Tibial nerve (tissue), 4 donors: Measurements from ENCODE around the gene LATS2. TPM values are rescaled to one million over a fixed set of nuclear protein-coding genes. Genes with fewer than 3 reads are reported as not detected.
"Not testable (repeated sequence)": the region's sequence is repeated elsewhere in the genome, so short reads cannot be mapped to it uniquely, and the experiment has no call there.

Experiments used
- DNase-seq, 2 donors: peaks; one replicate each; pipeline ENCODE4 v3.0.0-alpha.2; 2019; ENCODE audit warnings: low spot score in 2 of 2
- H3K27ac ChIP-seq, 4 donors: fragments of 200-600 bp; sonication (generic) in 3 of 4; one replicate each; pipeline ENCODE4 v1.5.1; 2017 to 2019; ENCODE audit warnings: mild to moderate bottlenecking in 1 of 4
- H3K27me3 ChIP-seq, 2 donors: fragments of 200-600 bp; sonication (generic) in 1 of 2; one replicate each; pipeline versions ENCODE4 v1.5.1 to v1.6.0; 2017 to 2019
- H3K36me3 ChIP-seq, 3 donors: fragments of 200-600 bp; sonication (generic); one replicate each; pipeline ENCODE4 v1.5.1; 2018 to 2019
- H3K4me1 ChIP-seq, 4 donors: fragments of 200-600 bp; sonication (generic) in 3 of 4; one replicate each; pipeline ENCODE4 v1.5.1; 2017 to 2019
- H3K4me3 ChIP-seq, 4 donors: fragments of 200-600 bp; sonication (generic) in 3 of 4; one replicate each; pipeline ENCODE4 v1.5.1; 2017 to 2019; ENCODE audit warnings: mild to moderate bottlenecking in 1 of 4, moderate library complexity in 1 of 4
- H3K9me3 ChIP-seq, 4 donors: fragments of 200-600 bp; sonication (generic) in 3 of 4; one replicate each; pipeline ENCODE4 v1.5.1; 2017 to 2019
- CTCF ChIP-seq, 5 experiments: fragments of 200-600 bp in 3 of 5; fragments of 450-650 bp in 2 of 5; sonication (generic) in 3 of 5; IDR thresholded peaks; one replicate each; pipeline ENCODE4 v1.5.1; 2016 to 2019; ENCODE audit warnings: antibody characterized with exemption in 5 of 5, mild to moderate bottlenecking in 3 of 5, moderate library complexity in 2 of 5
- EP300 ChIP-seq, 2 donors: sonication (generic); formaldehyde crosslinking; IDR thresholded peaks; one replicate each; pipeline ENCODE4 v1.6.1; 2017; ENCODE audit warnings: antibody characterized with exemption in 2 of 2, mild to moderate bottlenecking in 1 of 2
- POLR2A ChIP-seq, 2 donors: fragments of 450-650 bp; IDR thresholded peaks; one replicate each; pipeline ENCODE4 v1.6.1; 2017; ENCODE audit warnings: antibody characterized with exemption in 2 of 2, mild to moderate bottlenecking in 2 of 2, moderate library complexity in 2 of 2
- WGBS, 2 donors: methylation state at CpG; one replicate each; pipeline ENCODE4 v1.1.5; 2018; 5-methylcytosine and 5-hydroxymethylcytosine counted together
- total RNA-seq, 4 donors: library from RNA; depleted of rRNA; stranded (reverse); fragments of >200 nt; gene quantifications; one replicate each; pipeline ENCODE4 v1.1.0, GENCODE V29; 2016

Gene LATS2
- total RNA-seq, 4 donors from 2014 or later: 40.2 to 49.4 (median 42.3) TPM

GRCh38 chr13:20945952-20946383 is 115.4 kb downstream of the LATS2 start:
- 2 to 5% methylated on average over 28 to 29 of the region's 29 CpGs for WGBS, 2 donors
- no peak for TF ChIP-seq POLR2A (IDR thresholded peaks at IDR 0.05)
- no peak for TF ChIP-seq CTCF (IDR thresholded peaks at IDR 0.05)
- TF ChIP-seq EP300 (IDR thresholded peaks at IDR 0.05): peak in 1 of 2 donors; percentile 42
- DNase-seq: peak in 1 of 2 donors; percentile 22

GRCh38 chr13:20942938-20943559 is 118.3 kb downstream of the LATS2 start:
- no peak for DNase-seq
- peak overlapping the region in 2 of 4 donors; percentile 38 to 59 for H3K27ac ChIP-seq
- TF ChIP-seq CTCF (IDR thresholded peaks at IDR 0.05) (no peak), EP300 (IDR thresholded peaks at IDR 0.05) (no peak), POLR2A (IDR thresholded peaks at IDR 0.05) (no peak)
- H3K27me3 ChIP-seq: peaks cover 0 to 16% of the 10 kb centered on the region in 2 donors
- WGBS, 2 donors: 73 to 77% methylated on average over 22 of the region's 22 CpGs
- peaks cover 0 to 16% (median 1%) of the 10 kb centered on the region in 4 donors for H3K4me1 ChIP-seq
- no peak overlapping the region for H3K4me3 ChIP-seq
- no peaks in the 10 kb centered on the region for H3K9me3 ChIP-seq
- no peaks in the 10 kb centered on the region for H3K36me3 ChIP-seq

More at GRCh38 chr13:20945952-20946383, 115.4 kb downstream of the LATS2 start:
- Histone ChIP-seq H3K4me3 (peak overlapping the region in 3 of 4 donors; percentile 9 to 39 (median 13)), H3K4me1 (peaks cover 0 to 16% (median 1%) of the 10 kb centered on the region in 4 donors), H3K9me3 (no peaks in the 10 kb centered on the region), H3K27me3 (peaks cover 0 to 16% of the 10 kb centered on the region in 2 donors), H3K27ac (no peak overlapping the region), H3K36me3 (no peaks in the 10 kb centered on the region)

GRCh38 chr13:20940511-20940910 is 120.9 kb downstream of the LATS2 start:
- H3K4me3 ChIP-seq, H3K9me3 ChIP-seq, H3K27me3 ChIP-seq, DNase-seq, H3K36me3 ChIP-seq, H3K27ac ChIP-seq, H3K4me1 ChIP-seq: not testable (repeated sequence)
- WGBS, 2 donors: 90 to 93% methylated on average over 10 of the region's 10 CpGs

- no peak overlapping the region for H3K27ac ChIP-seq
- no peaks in the 10 kb centered on the region for H3K27me3 ChIP-seq
Observed at GRCh38 chr13:20940083-20940482, 121.3 kb downstream of the LATS2 start.

GRCh38 chr13:20939662-20940061 is 121.7 kb downstream of the LATS2 start:
- Histone ChIP-seq H3K36me3 (no peaks in the 10 kb centered on the region), H3K27me3 (no peaks in the 10 kb centered on the region), H3K4me3 (no peak overlapping the region), H3K4me1 (peaks cover 0 to 9% (median 0%) of the 10 kb centered on the region in 4 donors), H3K27ac (no peak overlapping the region), H3K9me3 (no peaks in the 10 kb centered on the region)
- TF ChIP-seq EP300 (IDR thresholded peaks at IDR 0.05) (no peak), CTCF (IDR thresholded peaks at IDR 0.05) (no peak), POLR2A (IDR thresholded peaks at IDR 0.05) (no peak)
- WGBS, 2 donors: 55 to 59% methylated on average over 4 of the region's 4 CpGs
- DNase-seq: no peak

More at GRCh38 chr13:20940083-20940482, 121.3 kb downstream of the LATS2 start:
- 78 to 83% methylated on average over 3 of the region's 3 CpGs for WGBS, 2 donors
- no peaks in the 10 kb centered on the region for H3K9me3 ChIP-seq
- TF ChIP-seq CTCF (IDR thresholded peaks at IDR 0.05): no peak
- no peak for TF ChIP-seq POLR2A (IDR thresholded peaks at IDR 0.05)
- TF ChIP-seq EP300 (IDR thresholded peaks at IDR 0.05): no peak
- no peaks in the 10 kb centered on the region for H3K36me3 ChIP-seq
- H3K4me3 ChIP-seq: no peak overlapping the region
- DNase-seq: no peak
- peaks cover 0 to 9% (median 0%) of the 10 kb centered on the region in 4 donors for H3K4me1 ChIP-seq
